Endodermal cell (in vitro differentiated cells): Measurements from ENCODE around the gene MSI1. TPM values are rescaled to one million over a fixed set of nuclear protein-coding genes. Genes with fewer than 3 reads are reported as not detected.

Experiments used
- DNase-seq: peaks from one replicate; pipeline ENCODE4 v3.0.0-alpha.2; 2017
- H3K27ac ChIP-seq: 2 replicates; pipeline ENCODE4 v1.5.1; 2013; ENCODE audit warnings: mild to moderate bottlenecking, low read depth, low read length, moderate library complexity
- H3K27me3 ChIP-seq: 2 replicates; pipeline ENCODE4 v1.6.1; 2013; ENCODE audit warnings: mild to moderate bottlenecking, low read length, moderate library complexity; ENCODE audit not compliant: insufficient read depth, control insufficient read depth, poor library complexity, severe bottlenecking
- H3K36me3 ChIP-seq: 2 replicates; pipeline ENCODE4 v1.7.0; 2013; ENCODE audit warnings: mild to moderate bottlenecking, low read length, moderate library complexity; ENCODE audit not compliant: control insufficient read depth, insufficient read depth
- H3K4me1 ChIP-seq: one replicate; pipeline ENCODE4 v1.7.0; 2013; ENCODE audit warnings: low read length; ENCODE audit not compliant: control insufficient read depth, insufficient read depth
- H3K4me3 ChIP-seq: 2 replicates; pipeline ENCODE4 v1.5.1; 2013; ENCODE audit warnings: mild to moderate bottlenecking, low read length, moderate library complexity
- H3K9ac ChIP-seq: 2 replicates; pipeline ENCODE4 v1.6.1; 2013; ENCODE audit warnings: mild to moderate bottlenecking, low read length, moderate library complexity; ENCODE audit not compliant: poor library complexity, severe bottlenecking; ENCODE audit errors: extremely low read depth
- H3K9me3 ChIP-seq: 2 replicates; pipeline ENCODE4 v1.6.1; 2013; ENCODE audit warnings: mild to moderate bottlenecking, low read length, moderate library complexity; ENCODE audit not compliant: control insufficient read depth
- H3K27ac Mint-ChIP-seq: 2 replicates; pipeline ENCODE4 v1.8.0; 2020; ENCODE audit warnings: mixed read lengths
- H3K27me3 Mint-ChIP-seq: 2 replicates; pipeline ENCODE4 v1.8.0; 2021; ENCODE audit warnings: mild to moderate bottlenecking, mixed read lengths; ENCODE audit not compliant: insufficient read depth
- H3K36me3 Mint-ChIP-seq: 2 replicates; pipeline ENCODE4 v1.8.0; 2020; ENCODE audit warnings: low read depth, mixed read lengths
- H3K4me1 Mint-ChIP-seq: 2 replicates; pipeline ENCODE4 v1.8.0; 2020; ENCODE audit warnings: mixed read lengths
- H3K4me3 Mint-ChIP-seq: 2 replicates; pipeline ENCODE4 v1.8.0; 2020; ENCODE audit warnings: mild to moderate bottlenecking, moderate library complexity, mixed read lengths
- H3K9me3 Mint-ChIP-seq: 2 replicates; pipeline ENCODE4 v1.8.0; 2020; ENCODE audit warnings: mild to moderate bottlenecking, mixed read lengths
- CTCF ChIP-seq: fragments of 200-600 bp; sonication (generic); conservative IDR thresholded peaks from 2 replicates; pipeline ENCODE4 v1.5.0; 2021; ENCODE audit warnings: antibody characterized with exemption, mild to moderate bottlenecking
- WGBS, 2 experiments: methylation state at CpG; one replicate each; pipeline versions ENCODE4 v1.1.5 to v1.1.7; 2013; ENCODE audit warnings: missing lambda C conversion rate in 2 of 2, mixed read lengths in 1 of 2; ENCODE audit not compliant: insufficient coverage in 1 of 2, insufficient read length in 1 of 2; 5-methylcytosine and 5-hydroxymethylcytosine counted together
- long read RNA-seq, 4 experiments: library from polyadenylated mRNA in 2 of 4; library from RNA in 1 of 4; library from capped mRNA in 1 of 4; stranded (forward) in 3 of 4; unstranded in 1 of 4; transcript quantifications; one replicate each; pipeline ENCODE4 v2.0.0, GENCODE V29; 2020 to 2021; ENCODE audit warnings: inconsistent platforms in 1 of 4
- polyA plus RNA-seq, 2 experiments: library from polyadenylated mRNA; stranded (reverse); fragments of 50-300 nt; gene quantifications; one replicate each; pipeline ENCODE4 v1.2.3, GENCODE V29; 2013
- total RNA-seq, 2 donors: library from RNA; stranded (reverse); fragmentation: NEBNext Ultra II Directional in 1 of 2; extraction: Animal tissue kit (Norgen Biotek cat#: 25700) in 1 of 2; gene quantifications; 2 replicates in 1 of 2; 3 replicates in 1 of 2; pipeline ENCODE4 v1.2.1, GENCODE V29; 2021

The MSI1 gene
- 100 to 1,000 TPM in 1 of 2 donors, 10 to 100 TPM in 1; 92.8 to 105 TPM for total RNA-seq
- polyA plus RNA-seq (2013, experiment 1 of 2), result 123 TPM
- polyA plus RNA-seq (2013, experiment 2 of 2), result 104 TPM
- long read RNA-seq, experiment 1, partial matches to known transcripts, result 12 of 15 reads
- long read RNA-seq, experiment 1, other reads (novel, unspliced or antisense), result 3 of 15 reads
- long read RNA-seq, experiment 2, transcript MSI1-201 (15 exons, 2,975 nt), result major isoform, 35 of 95 reads
- long read RNA-seq, experiment 2, partial matches to known transcripts, result 14 of 95 reads
- long read RNA-seq, experiment 2, other reads (novel, unspliced or antisense), result 46 of 95 reads
- long read RNA-seq, experiment 3, partial matches to known transcripts, result 1 of 7 reads
- long read RNA-seq, experiment 3, other reads (novel, unspliced or antisense), result 6 of 7 reads
- long read RNA-seq, experiment 4, partial matches to known transcripts, result 1 of 1 reads
- long read RNA-seq, experiment 4, other reads (novel, unspliced or antisense), result 0 of 1 reads

GRCh38 chr12:120368789-120369602 is at the start of gene MSI1:
Gene MSI1, minus strand, starts transcription at chr12:120369164. Its CDS starts 73 bp downstream, at chr12:120369091.
- 0% methylated on average over 2 to 109 of the region's 119 CpGs for WGBS, 2 experiments
- H3K4me1 Mint-ChIP-seq, result peaks cover 62% of the 10 kb centered on the region
- Histone ChIP-seq H3K9me3 (no peaks in the 10 kb centered on the region), H3K27ac (peak within 1 kb of the TSS; percentile 82), H3K9ac (peak within 1 kb of the TSS; percentile 68), H3K27me3 (no peaks in the 10 kb centered on the region), H3K36me3 (peaks cover 28% of the 10 kb centered on the region), H3K4me1 (peaks cover 15% of the 10 kb centered on the region), H3K4me3 (peak within 1 kb of the TSS; percentile 88)
- TF ChIP-seq CTCF, result no peak
- H3K9me3 Mint-ChIP-seq, result no peaks in the 10 kb centered on the region
- peak within 1 kb of the TSS; percentile 96 for H3K27ac Mint-ChIP-seq
- peak; percentile 84 for DNase-seq
- H3K4me3 Mint-ChIP-seq, result peak within 1 kb of the TSS; percentile 88
- no peaks in the 10 kb centered on the region for H3K27me3 Mint-ChIP-seq
- peaks cover 26% of the 10 kb centered on the region for H3K36me3 Mint-ChIP-seq

GRCh38 chr12:120417917-120418580 is 49.1 kb upstream of the MSI1 start:
- Mint-ChIP-seq H3K4me1 (peaks cover 15% of the 10 kb centered on the region), H3K27me3 (no peaks in the 10 kb centered on the region), H3K9me3 (no peaks in the 10 kb centered on the region), H3K4me3 (no peak overlapping the region), H3K27ac (no peak overlapping the region), H3K36me3 (no peaks in the 10 kb centered on the region)
- H3K9ac ChIP-seq, result no peak overlapping the region
- H3K27me3 ChIP-seq, result no peaks in the 10 kb centered on the region
- no peaks in the 10 kb centered on the region for H3K9me3 ChIP-seq
- WGBS, 2 experiments, result 96 to 100% methylated on average over 3 to 4 of the region's 4 CpGs
- H3K27ac ChIP-seq, result no peak overlapping the region
- no peak overlapping the region for H3K4me3 ChIP-seq
- no peak for DNase-seq
- H3K4me1 ChIP-seq, result no peaks in the 10 kb centered on the region
- H3K36me3 ChIP-seq, result no peaks in the 10 kb centered on the region
- TF ChIP-seq CTCF, result no peak

GRCh38 chr12:120416490-120417216 is 47.7 kb upstream of the MSI1 start:
- no peak overlapping the region for H3K27ac Mint-ChIP-seq
- WGBS, 2 experiments, result 89 to 90% methylated on average over 7 of the region's 7 CpGs
- no peak for TF ChIP-seq CTCF
- H3K9ac ChIP-seq, result no peak overlapping the region
- H3K4me1 ChIP-seq, result no peaks in the 10 kb centered on the region
- no peak overlapping the region for H3K27ac ChIP-seq
- H3K4me3 Mint-ChIP-seq, result no peak overlapping the region
- no peaks in the 10 kb centered on the region for H3K36me3 Mint-ChIP-seq
- H3K36me3 ChIP-seq, result no peaks in the 10 kb centered on the region
- no peaks in the 10 kb centered on the region for H3K27me3 Mint-ChIP-seq
- H3K4me1 Mint-ChIP-seq, result peaks cover 13% of the 10 kb centered on the region
- H3K4me3 ChIP-seq, result no peak overlapping the region
- no peaks in the 10 kb centered on the region for H3K9me3 ChIP-seq
- no peaks in the 10 kb centered on the region for H3K9me3 Mint-ChIP-seq
- no peak for DNase-seq
- no peaks in the 10 kb centered on the region for H3K27me3 ChIP-seq
